SK-N-SH (cell line): ENCODE data around the gene LRRC39. TPM values are rescaled to one million over a fixed set of nuclear protein-coding genes. Genes with fewer than 3 reads are reported as not detected.
"Not testable (repeated sequence)": the region's sequence is repeated elsewhere in the genome, so short reads cannot be mapped to it uniquely, and the experiment has no call there.

Experiments used
- CTCF ChIA-PET: fragments of 300-600, 350-600 bp; formaldehyde crosslinking; extraction: SDS; loops from one replicate; lab custom pipeline; 2021; lab: Yijun Ruan, JAX
- POLR2A ChIA-PET: fragments of 350-600 bp; sonication (Branson Sonifier 250); formaldehyde crosslinking; extraction: SDS; loops from one replicate; lab custom pipeline; 2020; ENCODE audit warnings: antibody characterized with exemption, inconsistent platforms; lab: Yijun Ruan, JAX
- DNase-seq: peaks from one replicate; pipeline ENCODE4 v3.0.0; 2012
- H2AFZ ChIP-seq: fragments of 200-600 bp; sonication (generic); 2 replicates; pipeline ENCODE4 v1.8.1; 2016; ENCODE audit warnings: antibody characterized with exemption, mild to moderate bottlenecking, low read depth
- H3F3A ChIP-seq: fragments of 200-600 bp; sonication (generic); replicated peaks from 2 replicates; pipeline ENCODE3; 2016; ENCODE audit warnings: antibody characterized with exemption, mild to moderate bottlenecking; ENCODE audit not compliant: insufficient read depth
- H3K27ac ChIP-seq, 2 experiments: fragments of 200-500 bp in 1 of 2; fragments of 200-600 bp in 1 of 2; sonication (Bioruptor generic) in 1 of 2; sonication (generic), shearing (Covaris generic) in 1 of 2; 2 replicates each; pipeline versions ENCODE4 v1.5.1 to v1.6.1; 2014 to 2016; ENCODE audit warnings: low read depth in 2 of 2, inconsistent platforms in 1 of 2, low read length in 1 of 2, mild to moderate bottlenecking in 1 of 2, mixed read lengths in 1 of 2
- H3K27me3 ChIP-seq: fragments of 200-600 bp; sonication (generic), shearing (Covaris generic); 2 replicates; pipeline ENCODE4 v1.6.1; 2016; ENCODE audit warnings: mixed run types; ENCODE audit not compliant: insufficient read depth
- H3K36me3 ChIP-seq, 2 experiments: fragments of 200-500 bp in 1 of 2; fragments of 200-600 bp in 1 of 2; sonication (Bioruptor generic) in 1 of 2; sonication (generic) in 1 of 2; replicated peaks in 1 of 2; 2 replicates each; pipeline versions ENCODE3 to v1.5.1; 2014 to 2016; ENCODE audit warnings: low read length in 1 of 2, mild to moderate bottlenecking in 1 of 2; ENCODE audit not compliant: insufficient read depth in 2 of 2, control insufficient read depth in 1 of 2
- H3K4me1 ChIP-seq, 2 experiments: fragments of 200-500 bp in 1 of 2; fragments of 200-600 bp in 1 of 2; sonication (Bioruptor generic) in 1 of 2; sonication (generic), shearing (Covaris generic) in 1 of 2; 2 replicates each; pipeline versions ENCODE4 v1.5.1 to v1.6.1; 2014 to 2016; ENCODE audit warnings: low read depth in 1 of 2, low read length in 1 of 2, mixed run types in 1 of 2; ENCODE audit not compliant: insufficient read depth in 2 of 2, control insufficient read depth in 1 of 2
- H3K4me2 ChIP-seq: fragments of 200-600 bp; sonication (generic), shearing (Covaris generic); 2 replicates; pipeline ENCODE4 v1.6.1; 2017; ENCODE audit warnings: mixed run types
- H3K4me3 ChIP-seq, 2 experiments: fragments of 200-500 bp in 1 of 2; fragments of 200-600 bp in 1 of 2; sonication (Bioruptor generic) in 1 of 2; sonication (generic), shearing (Covaris generic) in 1 of 2; 2 replicates each; pipeline versions ENCODE4 v1.5.1 to v1.8.1; 2014 to 2016; ENCODE audit warnings: low read depth in 2 of 2, inconsistent platforms in 1 of 2, low read length in 1 of 2, mild to moderate bottlenecking in 1 of 2, mixed read lengths in 1 of 2, moderate library complexity in 1 of 2
- H3K79me2 ChIP-seq: fragments of 200-600 bp; sonication (generic); 2 replicates; pipeline ENCODE4 v1.8.1; 2017; ENCODE audit warnings: mild to moderate bottlenecking; ENCODE audit not compliant: insufficient read depth
- H3K9ac ChIP-seq: fragments of 200-600 bp; sonication (generic); 2 replicates; pipeline ENCODE4 v1.6.1; 2017; ENCODE audit warnings: mixed run types
- H3K9me2 ChIP-seq: fragments of 200-600 bp; sonication (generic); 2 replicates; pipeline ENCODE4 v1.6.1; 2017; ENCODE audit warnings: mixed run types
- H3K9me3 ChIP-seq: fragments of 200-600 bp; sonication (generic); 2 replicates; pipeline ENCODE4 v1.6.1; 2017; ENCODE audit warnings: mixed run types, mild to moderate bottlenecking, moderate library complexity
- H4K20me1 ChIP-seq: fragments of 200-600 bp; sonication (generic); 2 replicates; pipeline ENCODE4 v1.6.1; 2017; ENCODE audit warnings: mild to moderate bottlenecking, mixed run types; ENCODE audit not compliant: insufficient read depth
- CHD2 ChIP-seq: fragments of 150-350 bp; IDR thresholded peaks from 2 replicates; pipeline ENCODE4 v1.6.1; 2018; ENCODE audit warnings: low read length; ENCODE audit not compliant: partially characterized antibody
- JUND ChIP-seq: IDR thresholded peaks from 2 replicates; pipeline ENCODE4 v1.4.0; 2012
- MXI1 ChIP-seq: IDR thresholded peaks from 2 replicates; pipeline ENCODE4 v1.6.1; 2012; ENCODE audit warnings: mild to moderate bottlenecking, low read depth, low read length, improper control_type of control experiment
- NFIC ChIP-seq: IDR thresholded peaks from 2 replicates; pipeline ENCODE4 v1.4.0; 2012; ENCODE audit warnings: borderline replicate concordance
- PBX3 ChIP-seq: IDR thresholded peaks from 2 replicates; pipeline ENCODE4; 2012
- POLR2AphosphoS5 ChIP-seq: IDR thresholded peaks from 2 replicates; pipeline ENCODE4 v1.6.1; 2012; ENCODE audit warnings: low read depth, low read length
- RCOR1 ChIP-seq: fragments of 150-350 bp; IDR thresholded peaks from 2 replicates; pipeline ENCODE4 v1.6.1; 2017; ENCODE audit warnings: antibody characterized with exemption, low read length
- TCF12 ChIP-seq: IDR thresholded peaks from 2 replicates; pipeline ENCODE4 v1.4.0; 2012
- USF1 ChIP-seq: IDR thresholded peaks from 2 replicates; pipeline ENCODE4 v1.4.0; 2012; ENCODE audit warnings: low read depth, borderline replicate concordance
- WGBS: methylation state at CpG from one replicate; pipeline ENCODE4 v1.1.6; 2017; ENCODE audit warnings: low lambda C conversion rate; 5-methylcytosine and 5-hydroxymethylcytosine counted together
- polyA plus RNA-seq, 3 experiments: library from polyadenylated mRNA; depleted of rRNA; stranded (reverse); fragments of >200 nt; gene quantifications; 2 replicates each; pipeline ENCODE4 v1.2.3, GENCODE V29; 2012
- TF ChIP-seq, protein P1 (sequence below): fragments of 150-350 bp; IDR thresholded peaks from 2 replicates; pipeline ENCODE4 v1.6.1; 2016; ENCODE audit warnings: mild to moderate bottlenecking, low read depth, low read length

Gene LRRC39
- polyA plus RNA-seq, 1 of the 3 experiments (the other 2 are of a cell fraction): 1.6 TPM

GRCh38 chr1:100200060-100200459, 22.0 kb upstream of the LRRC39 start:
- H3K27ac ChIP-seq, H4K20me1 ChIP-seq, H3K4me1 ChIP-seq, CTCF ChIA-PET, DNase-seq, H3K9me3 ChIP-seq, H2AFZ ChIP-seq, H3K27me3 ChIP-seq, H3K4me3 ChIP-seq, H3K9me2 ChIP-seq, H3K9ac ChIP-seq, H3K4me2 ChIP-seq, POLR2A ChIA-PET, H3F3A ChIP-seq, H3K79me2 ChIP-seq: not testable (repeated sequence)
- peaks cover 40 to 69% of the 10 kb centered on the region in 2 experiments for H3K36me3 ChIP-seq
- WGBS: 95% methylated on average over 4 of the region's 6 CpGs

DNA sequence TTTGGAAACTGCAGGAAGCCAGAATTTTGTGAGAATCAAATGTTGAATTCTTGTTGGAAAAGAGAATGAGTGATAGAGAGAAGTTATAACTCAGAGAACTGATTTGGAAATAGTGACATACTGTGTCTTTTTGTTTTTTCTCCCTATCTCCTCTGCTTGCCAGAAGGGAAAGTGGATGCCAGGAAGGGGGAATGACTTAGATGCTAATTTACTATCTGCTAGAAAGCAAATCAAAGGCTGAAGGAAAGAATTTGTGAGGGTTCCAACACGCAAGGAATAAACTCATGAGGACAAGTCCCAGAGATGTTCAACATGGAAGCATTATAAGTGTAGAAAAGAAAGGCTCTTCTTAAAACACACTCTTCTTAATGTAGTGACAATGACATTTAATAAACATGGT, 20.5 kb upstream of the LRRC39 start:
- Histone ChIP-seq H3K36me3 (peaks cover 44 to 64% of the 10 kb centered on the region in 2 experiments), H3F3A (peaks cover 3% of the 10 kb centered on the region), H3K4me3 (no peak overlapping the region), H3K4me1 (no peaks in the 10 kb centered on the region), H3K9me3 (no peaks in the 10 kb centered on the region), H3K27ac (no peak overlapping the region), H3K9me2 (0 out of 2 replicates have a peak, but pooled peaks cover 3% of the 10 kb centered on the region), H4K20me1 (no peaks in the 10 kb centered on the region), H3K4me2 (no peak overlapping the region), H2AFZ (no peak overlapping the region), H3K27me3 (no peaks in the 10 kb centered on the region), H3K9ac (no peak overlapping the region)
- 100% methylated on average over 1 of the region's 1 CpG for WGBS
- POLR2A ChIA-PET: no interaction called here
- DNase-seq: no peak
- no peak for TF ChIP-seq JUND
- TF ChIP-seq, protein P1, sequence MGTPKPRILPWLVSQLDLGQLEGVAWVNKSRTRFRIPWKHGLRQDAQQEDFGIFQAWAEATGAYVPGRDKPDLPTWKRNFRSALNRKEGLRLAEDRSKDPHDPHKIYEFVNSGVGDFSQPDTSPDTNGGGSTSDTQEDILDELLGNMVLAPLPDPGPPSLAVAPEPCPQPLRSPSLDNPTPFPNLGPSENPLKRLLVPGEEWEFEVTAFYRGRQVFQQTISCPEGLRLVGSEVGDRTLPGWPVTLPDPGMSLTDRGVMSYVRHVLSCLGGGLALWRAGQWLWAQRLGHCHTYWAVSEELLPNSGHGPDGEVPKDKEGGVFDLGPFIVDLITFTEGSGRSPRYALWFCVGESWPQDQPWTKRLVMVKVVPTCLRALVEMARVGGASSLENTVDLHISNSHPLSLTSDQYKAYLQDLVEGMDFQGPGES: no peak
- no peak for TF ChIP-seq POLR2AphosphoS5
- no peak for TF ChIP-seq TCF12
- TF ChIP-seq, all 33 proteins: peak for 0
- CTCF ChIA-PET: no interaction called here
- no peaks in the 10 kb centered on the region for H3K79me2 ChIP-seq

DNA sequence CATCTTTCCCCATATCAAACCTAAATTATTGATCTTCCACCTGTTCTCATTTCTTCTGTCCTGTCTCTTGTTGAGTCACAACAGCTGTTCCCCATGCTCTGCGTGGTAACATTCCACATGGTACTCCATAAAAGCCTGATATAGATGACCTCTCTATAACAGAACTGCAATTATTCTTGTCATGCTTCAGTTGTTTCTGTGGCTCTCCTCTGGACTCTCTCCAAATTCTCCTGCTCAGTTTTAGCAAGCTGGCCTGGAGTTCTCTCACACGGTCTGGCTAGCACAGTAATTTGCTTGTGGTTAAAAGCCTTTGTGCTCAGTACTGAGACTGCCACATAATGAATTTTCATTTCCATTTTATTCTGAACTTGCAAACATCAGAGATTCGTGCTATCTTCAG, 10.6 kb upstream of the LRRC39 start:
- ChIA-PET CTCF (interaction anchor here (1.5 kb wide), 1 partner anchor 267 kb away, joined by 5 read pairs; no protein-coding TSS in a partner anchor), POLR2A (no interaction called here)
- no peaks in the 10 kb centered on the region for H4K20me1 ChIP-seq
- TF ChIP-seq MXI1 (peak; percentile 65; the same call in 1 of the 2 replicates), CHD2 (peak; percentile 25), PBX3 (0 out of 2 replicates have a peak, but pooled peaks have one; percentile 45), TCF12 (peak; percentile 34; the same call in 1 of the 2 replicates), RCOR1 (peak; percentile 55), NFIC (no peak; the same call in 1 of the 2 replicates), USF1 (no peak)
- no peaks in the 10 kb centered on the region for H3K79me2 ChIP-seq
- no peaks in the 10 kb centered on the region for H3K9me3 ChIP-seq
- H3K9ac ChIP-seq: no peak overlapping the region
- H2AFZ ChIP-seq: no peak overlapping the region
- H3K4me2 ChIP-seq: no peak overlapping the region
- H3K27ac ChIP-seq: peak overlapping the region in 1 of 2 experiments; percentile 20; a peak in 2 of 4 replicates
- 35% methylated on average over 3 of the region's 3 CpGs for WGBS
- no peaks in the 10 kb centered on the region for H3K9me2 ChIP-seq
- no peak overlapping the region for H3K4me3 ChIP-seq
- H3K36me3 ChIP-seq: peaks cover 8 to 10% of the 10 kb centered on the region in 2 experiments
- H3F3A ChIP-seq: no peaks in the 10 kb centered on the region
- H3K4me1 ChIP-seq: peaks cover 8 to 13% of the 10 kb centered on the region in 2 experiments; a peak in 2 of 4 replicates
- peak; percentile 45 for DNase-seq
- H3K27me3 ChIP-seq: no peaks in the 10 kb centered on the region
